MM.1S (cell line): ENCODE data around the gene TRAF1.

Experiments
- EZH2 ChIP-seq: fragments of 300-600 bp; sonication (generic); optimal IDR thresholded peaks from 2 replicates; pipeline ENCODE3; 2017; ENCODE audit warnings: low read depth, mild to moderate bottlenecking, antibody characterized with exemption, low read length, mixed read lengths
- EZH2phosphoT487 ChIP-seq: fragments of 300-600 bp; sonication (generic); IDR thresholded peaks from 2 replicates; pipeline ENCODE4 v1.6.1; 2018; ENCODE audit warnings: antibody characterized with exemption, low read length
- TF ChIP-seq, protein P1 (sequence below): fragments of 300-600 bp; sonication (generic); IDR thresholded peaks from 2 replicates; pipeline ENCODE4 v1.5.1; 2016; ENCODE audit warnings: antibody characterized with exemption, low read length, mixed read lengths

GRCh38 chr9:120960001-120960400 lies 33.4 kb upstream of the TRAF1 start:
- TF ChIP-seq EZH2, result no peak
- TF ChIP-seq, protein P1, sequence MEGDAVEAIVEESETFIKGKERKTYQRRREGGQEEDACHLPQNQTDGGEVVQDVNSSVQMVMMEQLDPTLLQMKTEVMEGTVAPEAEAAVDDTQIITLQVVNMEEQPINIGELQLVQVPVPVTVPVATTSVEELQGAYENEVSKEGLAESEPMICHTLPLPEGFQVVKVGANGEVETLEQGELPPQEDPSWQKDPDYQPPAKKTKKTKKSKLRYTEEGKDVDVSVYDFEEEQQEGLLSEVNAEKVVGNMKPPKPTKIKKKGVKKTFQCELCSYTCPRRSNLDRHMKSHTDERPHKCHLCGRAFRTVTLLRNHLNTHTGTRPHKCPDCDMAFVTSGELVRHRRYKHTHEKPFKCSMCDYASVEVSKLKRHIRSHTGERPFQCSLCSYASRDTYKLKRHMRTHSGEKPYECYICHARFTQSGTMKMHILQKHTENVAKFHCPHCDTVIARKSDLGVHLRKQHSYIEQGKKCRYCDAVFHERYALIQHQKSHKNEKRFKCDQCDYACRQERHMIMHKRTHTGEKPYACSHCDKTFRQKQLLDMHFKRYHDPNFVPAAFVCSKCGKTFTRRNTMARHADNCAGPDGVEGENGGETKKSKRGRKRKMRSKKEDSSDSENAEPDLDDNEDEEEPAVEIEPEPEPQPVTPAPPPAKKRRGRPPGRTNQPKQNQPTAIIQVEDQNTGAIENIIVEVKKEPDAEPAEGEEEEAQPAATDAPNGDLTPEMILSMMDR, result no peak
- no peak for TF ChIP-seq EZH2phosphoT487
